ENCODE data around the gene OR5AP2.
"Not testable (repeated sequence)": the region's sequence is repeated elsewhere in the genome, so short reads cannot be mapped to it uniquely, and the experiment has no call there.

Gene OR5AP2

DNA sequence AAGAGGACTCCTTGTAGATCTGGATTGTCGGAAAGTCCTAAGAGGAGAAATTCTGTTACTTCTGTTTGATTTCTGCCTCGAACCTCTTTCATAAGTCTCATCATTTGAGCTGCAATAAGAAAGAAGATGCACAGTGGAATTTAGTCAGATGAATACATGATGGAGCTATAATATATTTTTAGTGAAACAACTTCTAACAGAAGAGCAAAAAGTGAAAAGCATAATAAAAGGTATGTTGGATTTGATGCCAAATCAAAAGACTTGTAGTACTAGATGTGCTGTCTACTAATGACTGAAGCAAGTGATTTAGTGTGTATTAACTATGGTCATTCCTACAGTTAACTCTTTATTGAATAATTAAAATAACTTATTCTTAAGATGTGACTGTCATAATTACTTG lies at the start of gene OR5AP2:
Gene OR5AP2, minus strand, starts transcription at position 101 of the 400 bp plus-strand sequence. Its CDS starts 0 bp downstream, at position 101.
- DNase-seq (ENCODE audit: low read depth): no peak

DNA sequence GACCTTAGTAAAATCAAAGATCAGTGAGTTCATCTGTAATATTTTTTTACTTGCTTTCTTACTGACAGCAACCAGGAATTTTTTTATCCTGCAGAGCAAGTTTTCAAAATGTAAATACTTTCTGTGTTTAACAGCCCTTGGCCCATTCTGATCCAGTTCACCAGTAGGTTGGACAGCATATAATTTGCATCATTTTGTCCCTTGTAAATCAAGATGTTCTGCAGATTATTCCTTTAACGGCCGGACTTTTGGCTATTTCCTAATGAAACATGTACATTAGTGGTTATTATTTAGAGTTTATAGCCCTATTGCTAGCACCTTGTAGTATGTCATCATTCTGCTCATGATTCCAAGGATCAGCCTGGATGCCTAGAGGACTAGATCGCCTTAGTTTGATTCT lies 48.9 kb upstream of the OR5AP2 start:
- not testable (repeated sequence) for DNase-seq (ENCODE audit: low read depth)

DNA sequence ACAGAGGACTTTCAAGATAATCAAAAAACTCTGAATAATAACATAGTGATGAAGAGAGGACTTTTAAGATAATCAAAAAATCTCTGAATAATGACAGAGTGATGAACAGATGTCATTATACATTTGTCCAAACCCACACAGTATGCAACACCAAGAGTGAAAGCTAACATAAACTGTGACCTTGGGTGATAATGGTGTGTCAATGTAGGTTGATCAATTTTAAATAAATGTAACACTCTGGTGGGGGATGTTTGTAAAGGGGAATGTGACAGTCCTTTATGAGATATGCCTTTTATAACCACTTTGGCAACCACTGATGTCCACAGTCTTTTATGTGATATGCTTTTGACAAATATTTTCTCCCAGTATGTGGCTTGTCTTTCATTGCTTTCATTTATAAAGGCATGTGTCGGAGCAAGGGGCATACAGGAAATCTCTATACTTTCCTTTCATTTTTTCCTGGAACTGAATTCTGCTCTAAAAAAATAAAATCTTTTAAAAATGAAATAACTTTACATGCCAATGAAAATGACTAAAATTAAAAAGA lies 46.4 kb upstream of the OR5AP2 start:
- DNase-seq (ENCODE audit: low read depth): no peak

DNA sequence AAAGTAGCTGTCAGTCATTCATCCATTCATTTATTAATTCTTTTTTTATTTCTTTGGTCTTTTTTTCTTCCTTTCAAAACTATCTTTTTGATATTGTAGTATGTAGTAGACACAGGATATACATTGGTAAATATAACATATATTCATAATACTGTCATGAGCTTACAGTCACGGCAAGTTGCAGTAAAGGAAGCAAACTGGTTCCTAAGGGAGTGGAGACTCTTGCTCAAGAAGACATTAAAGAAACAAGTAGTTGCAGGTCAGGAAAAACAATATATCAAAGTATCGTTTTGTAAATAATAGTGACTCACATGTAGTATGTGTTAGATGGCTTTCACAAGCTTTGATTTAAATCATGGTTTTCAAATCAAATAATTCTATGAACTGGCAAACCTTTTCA lies 28.7 kb upstream of the OR5AP2 start:
- no peak for DNase-seq (ENCODE audit: low read depth)

DNA sequence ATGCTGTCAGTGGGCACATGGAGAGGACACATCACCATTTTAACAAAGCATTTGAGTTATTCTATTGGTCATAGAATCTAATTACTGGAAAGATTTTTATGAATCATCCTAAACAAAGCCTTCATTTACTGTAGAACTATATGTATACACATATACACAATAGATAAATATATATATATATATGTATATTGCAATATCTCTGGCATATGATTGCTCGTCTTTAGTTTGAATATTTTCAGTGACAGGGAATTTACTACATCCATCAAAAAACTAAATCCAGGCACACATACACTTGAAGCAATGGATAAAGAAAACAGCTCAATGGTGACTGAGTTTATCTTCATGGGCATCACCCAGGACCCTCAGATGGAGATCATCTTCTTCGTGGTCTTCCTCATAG lies 21.1 kb upstream of the OR5AP2 start, which contains the start of gene OR5AR1:
Gene OR5AR1, plus strand, starts transcription at position 301 of the 400 bp plus-strand sequence. Its CDS starts 0 bp downstream, at position 301.
- no peak for DNase-seq (ENCODE audit: low read depth)

DNA sequence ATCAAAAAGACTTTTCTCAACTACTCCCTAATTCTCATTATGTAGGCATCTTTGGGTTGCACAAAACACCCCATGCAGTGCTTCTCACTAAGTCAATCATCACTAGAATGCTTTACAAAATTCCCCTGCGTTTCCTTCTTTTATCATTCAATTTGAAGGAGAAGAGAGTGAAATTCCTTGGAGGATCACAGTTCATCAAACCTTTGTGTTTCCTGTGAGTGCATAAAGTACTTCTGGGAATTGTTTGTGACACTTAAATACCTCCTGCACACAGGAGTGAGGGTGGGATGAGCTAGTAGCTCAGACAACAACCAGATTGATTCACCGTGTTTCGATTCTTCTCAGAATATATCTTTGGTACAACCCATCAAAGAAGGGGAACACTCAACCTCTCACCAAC lies 17.5 kb upstream of the OR5AP2 start:
- DNase-seq (ENCODE audit: low read depth): no peak

DNA sequence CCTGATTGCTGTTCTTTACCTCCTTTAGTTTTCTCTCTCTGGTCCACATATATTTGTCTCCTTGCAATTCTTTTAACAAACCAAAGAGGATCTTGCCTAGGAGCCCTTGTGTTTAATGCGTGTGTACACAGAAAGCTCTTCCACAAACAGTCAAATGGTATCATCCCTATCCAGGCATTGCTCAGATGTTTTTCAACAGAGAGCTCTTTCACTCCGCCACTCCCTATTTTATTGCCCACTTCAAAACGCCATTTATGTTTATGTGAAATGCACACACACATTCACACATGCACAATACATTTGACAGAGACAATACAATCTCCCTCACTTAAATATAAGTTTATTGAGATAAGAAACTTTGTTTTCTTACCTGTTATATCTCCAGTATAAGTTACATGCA lies 4.7 kb downstream of the OR5AP2 start:
- DNase-seq (ENCODE audit: low read depth): no peak

DNA sequence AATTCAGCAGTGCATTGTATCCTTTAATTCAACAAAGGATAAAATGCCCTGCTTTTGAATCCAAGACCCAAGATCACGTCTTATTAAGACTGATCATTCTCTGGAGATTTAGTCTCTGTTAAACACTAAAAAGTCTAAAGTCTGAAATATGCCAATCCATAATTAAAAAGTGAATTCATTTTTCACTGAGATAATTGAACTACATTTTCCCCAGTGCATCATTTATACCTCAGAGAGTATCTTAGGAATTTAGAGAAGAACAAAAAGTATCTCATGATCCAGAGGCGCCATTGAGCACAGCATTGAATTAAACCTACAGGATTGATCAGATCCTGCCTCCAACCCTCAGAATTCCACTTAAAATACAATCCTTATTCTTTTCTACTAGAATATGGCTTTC lies 5.4 kb downstream of the OR5AP2 start:
- no peak for DNase-seq (ENCODE audit: low read depth)

DNA sequence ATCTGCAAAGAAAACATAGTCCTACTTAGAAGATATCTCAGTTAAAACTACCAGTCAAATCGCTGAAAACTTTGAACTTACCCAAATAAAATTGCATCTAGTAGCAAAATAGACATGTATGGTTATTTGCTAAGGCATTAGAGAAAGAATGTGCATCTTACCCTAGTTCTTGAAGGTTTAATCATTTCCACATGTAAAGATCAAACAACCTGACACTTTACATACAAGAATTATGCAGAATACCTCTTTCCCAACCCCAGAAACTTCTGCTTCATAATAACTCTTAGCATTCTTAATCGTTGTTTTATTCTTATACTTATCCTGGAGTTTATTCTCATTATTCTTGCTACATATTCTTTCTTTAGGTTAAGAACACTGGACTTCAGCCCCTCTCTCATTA lies 9.9 kb downstream of the OR5AP2 start:
- DNase-seq (ENCODE audit: low read depth): no peak

DNA sequence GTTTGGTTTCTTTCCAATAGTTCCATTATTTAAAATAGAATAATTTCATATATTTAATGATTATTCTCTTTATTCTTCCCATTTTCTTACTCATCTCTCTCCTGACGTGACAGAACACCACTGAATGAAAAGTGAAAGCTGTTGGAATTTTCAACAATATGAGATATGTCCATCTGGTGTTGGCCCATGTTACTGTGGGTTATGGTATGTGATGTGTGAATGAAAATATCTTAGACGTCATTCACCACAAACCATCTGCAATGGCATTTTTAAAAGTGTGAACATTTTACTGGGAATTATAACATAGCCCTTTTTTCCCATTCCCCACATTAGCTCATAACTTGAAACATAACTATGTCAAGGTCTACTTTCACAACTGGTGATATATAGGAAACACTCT lies 16.3 kb downstream of the OR5AP2 start:
- no peak for DNase-seq (ENCODE audit: low read depth)

DNA sequence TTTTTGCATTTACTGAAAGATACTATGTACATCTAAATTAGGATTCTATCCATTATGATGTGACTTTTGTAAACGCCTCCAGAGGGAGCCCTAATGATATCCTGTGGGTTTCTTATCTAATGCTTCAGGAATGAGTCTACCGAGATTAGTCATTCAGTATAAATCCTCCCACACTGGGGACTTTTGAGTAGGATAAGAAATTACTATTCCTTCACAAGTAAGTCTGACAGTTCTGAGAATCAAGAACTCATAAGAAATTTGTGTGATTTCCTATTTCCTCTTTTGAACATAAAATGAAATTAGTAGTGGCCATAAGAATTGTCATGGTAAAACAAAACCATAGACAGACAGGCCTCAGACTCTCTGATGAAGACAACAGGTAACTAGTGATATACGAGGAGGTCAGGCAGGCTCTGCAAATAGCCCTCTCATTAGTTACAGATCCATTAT lies 17.6 kb downstream of the OR5AP2 start:
- peak; percentile 67 for DNase-seq (ENCODE audit: low read depth)

DNA sequence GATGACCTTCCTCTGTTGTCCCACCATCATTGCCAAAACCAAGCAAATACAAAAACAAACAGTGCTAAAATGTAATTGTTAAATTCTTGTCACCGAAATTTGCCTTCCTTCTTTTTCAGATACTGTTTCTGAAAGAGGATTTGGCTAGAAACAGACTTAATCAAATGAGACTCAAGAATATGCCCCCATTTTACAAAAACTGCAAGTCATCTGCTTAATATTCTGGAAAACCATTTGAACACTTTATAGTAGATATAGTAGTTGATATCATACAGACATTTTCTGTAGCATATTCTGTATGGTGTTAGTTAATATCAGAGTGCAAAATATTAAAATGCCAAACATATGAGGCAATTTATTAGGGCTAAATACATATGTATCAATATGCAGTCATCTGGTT lies 31.1 kb downstream of the OR5AP2 start:
- DNase-seq (ENCODE audit: low read depth): no peak

DNA sequence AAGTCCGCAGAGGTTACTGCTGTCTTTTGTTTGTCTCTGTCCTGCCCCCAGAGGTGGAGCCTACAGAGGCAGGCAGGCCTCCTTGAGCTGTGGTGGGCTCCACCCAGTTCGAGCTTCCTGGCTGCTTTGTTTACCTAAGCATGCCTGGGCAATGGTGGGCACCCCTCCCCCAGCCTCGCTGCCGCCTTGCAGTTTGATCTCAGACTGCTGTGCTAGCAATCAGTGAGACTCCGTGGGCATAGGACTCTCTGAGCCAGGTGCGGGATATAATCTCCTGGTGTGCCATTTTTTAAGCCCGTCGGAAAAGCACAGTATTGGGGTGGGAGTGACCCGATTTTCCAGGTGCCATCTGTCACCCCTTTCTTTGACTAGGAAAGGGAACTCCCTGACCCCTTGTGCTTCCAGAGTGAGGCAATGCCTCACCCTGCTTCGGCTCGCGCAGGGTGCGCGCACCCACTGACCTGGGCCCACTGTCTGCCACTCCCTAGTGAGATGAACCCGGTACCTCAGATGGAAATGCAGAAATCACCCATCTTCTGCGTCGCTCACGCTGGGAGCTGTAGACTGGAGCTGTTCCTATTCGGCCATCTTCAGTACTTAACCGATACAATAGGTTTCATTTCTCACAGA lies 50.0 kb downstream of the OR5AP2 start:
- DNase-seq (ENCODE audit: low read depth): not testable (repeated sequence)
